Endothelial cell (in vitro differentiated cells): ENCODE data around the gene EIF3K. TPM values are rescaled to one million over a fixed set of nuclear protein-coding genes. Genes with fewer than 3 reads are reported as not detected.

Source experiments
- DNase-seq: peaks from one replicate; pipeline ENCODE4 v3.0.0; 2021; ENCODE audit warnings: low spot score
- H3K27ac Mint-ChIP-seq: one replicate; pipeline ENCODE4 v1.8.0; 2021; ENCODE audit warnings: mixed read lengths, inconsistent platforms; ENCODE audit not compliant: unreplicated experiment
- H3K27me3 Mint-ChIP-seq: one replicate; pipeline ENCODE4 v1.8.0; 2021; ENCODE audit warnings: mild to moderate bottlenecking, moderate library complexity, mixed read lengths, inconsistent platforms; ENCODE audit not compliant: unreplicated experiment
- H3K36me3 Mint-ChIP-seq: one replicate; pipeline ENCODE4 v1.8.0; 2021; ENCODE audit warnings: mild to moderate bottlenecking, low read depth, mixed read lengths, inconsistent platforms; ENCODE audit not compliant: unreplicated experiment
- H3K4me1 Mint-ChIP-seq: one replicate; pipeline ENCODE4 v1.8.0; 2021; ENCODE audit warnings: mild to moderate bottlenecking, mixed read lengths, inconsistent platforms; ENCODE audit not compliant: unreplicated experiment
- H3K4me3 Mint-ChIP-seq: one replicate; pipeline ENCODE4 v1.8.0; 2021; ENCODE audit warnings: mild to moderate bottlenecking, mixed read lengths, inconsistent platforms; ENCODE audit not compliant: unreplicated experiment
- H3K9me3 Mint-ChIP-seq: one replicate; pipeline ENCODE4 v1.8.0; 2021; ENCODE audit warnings: mixed read lengths, inconsistent platforms; ENCODE audit not compliant: unreplicated experiment
- CTCF ChIP-seq: fragments of 200-600 bp; sonication (generic); IDR thresholded peaks from one replicate; pipeline ENCODE4 v1.5.0; 2021; ENCODE audit warnings: antibody characterized with exemption; ENCODE audit not compliant: unreplicated experiment
- total RNA-seq: library from RNA; stranded (reverse); fragmentation: NEBNext Ultra II Directional; extraction: Animal tissue kit (Norgen Biotek cat#: 25700); gene quantifications from one replicate; pipeline ENCODE4 v1.2.1, GENCODE V29; 2021; ENCODE audit not compliant: unreplicated experiment

Gene EIF3K
- total RNA-seq, 1 donor from 2014 or later, result 469 TPM

- H3K4me1 Mint-ChIP-seq, result peaks cover 19% of the 10 kb centered on the region
- TF ChIP-seq CTCF, result no peak
- peaks cover 21% of the 10 kb centered on the region for H3K27me3 Mint-ChIP-seq
- H3K9me3 Mint-ChIP-seq, result no peaks in the 10 kb centered on the region
- H3K27ac Mint-ChIP-seq, result no peak within 1 kb of the TSS
- no peak for DNase-seq
- peak within 1 kb of the TSS; percentile 100 for H3K4me3 Mint-ChIP-seq
- H3K36me3 Mint-ChIP-seq, result peaks cover 20% of the 10 kb centered on the region
Observed at GRCh38 chr19:38617764-38618589, 1.0 kb upstream of the EIF3K start, which contains the start of gene MAP4K1. TSS of gene MAP4K1 (minus strand) at chr19:38617953. CDS start at chr19:38617895, 58 bp downstream.

GRCh38 chr19:38619361-38620174 lies 580 bp downstream of the EIF3K start:
- peak overlapping the region; percentile 100 for H3K4me3 Mint-ChIP-seq
- H3K4me1 Mint-ChIP-seq, result peaks cover 22% of the 10 kb centered on the region
- no peaks in the 10 kb centered on the region for H3K9me3 Mint-ChIP-seq
- DNase-seq, result no peak
- TF ChIP-seq CTCF, result no peak
- peaks cover 29% of the 10 kb centered on the region for H3K36me3 Mint-ChIP-seq
- peak overlapping the region; percentile 100 for H3K27ac Mint-ChIP-seq
- peaks cover 18% of the 10 kb centered on the region for H3K27me3 Mint-ChIP-seq

GRCh38 chr19:38624822-38625221 lies 5.8 kb downstream of the EIF3K start:
- peaks cover 51% of the 10 kb centered on the region for H3K36me3 Mint-ChIP-seq

GRCh38 chr19:38626401-38626800 lies 7.4 kb downstream of the EIF3K start:
- H3K4me1 Mint-ChIP-seq, result peaks cover 6% of the 10 kb centered on the region
- no peak for DNase-seq
- TF ChIP-seq CTCF, result no peak
- no peak overlapping the region for H3K4me3 Mint-ChIP-seq
- peaks cover 6% of the 10 kb centered on the region for H3K27me3 Mint-ChIP-seq
- peaks cover 55% of the 10 kb centered on the region for H3K36me3 Mint-ChIP-seq
- H3K27ac Mint-ChIP-seq, result peak overlapping the region; percentile 52
- H3K9me3 Mint-ChIP-seq, result no peaks in the 10 kb centered on the region

More at GRCh38 chr19:38624822-38625221, 5.8 kb downstream of the EIF3K start:
- Mint-ChIP-seq H3K4me1 (peaks cover 11% of the 10 kb centered on the region), H3K27me3 (peaks cover 10% of the 10 kb centered on the region), H3K27ac (no peak overlapping the region), H3K4me3 (no peak overlapping the region), H3K9me3 (no peaks in the 10 kb centered on the region)
- TF ChIP-seq CTCF, result no peak
- DNase-seq, result no peak
